NCI-H1694 treated with DMSO at 0.1 percent for 48 hours (cell line): ENCODE data around the gene WDR91.
"Not testable (repeated sequence)": the region's sequence is repeated elsewhere in the genome, so short reads cannot be mapped to it uniquely, and the experiment has no call there.

Source experiments
- DNase-seq: peaks from one replicate; lab custom pipeline; 2025; lab: John Stamatoyannopoulos, UW

Gene WDR91

GRCh38 chr7:135211179-135211945 is at the start of gene WDR91:
TSS of gene WDR91 (minus strand) at chr7:135211526. CDS start at chr7:135211502, 24 bp downstream.
- DNase-seq, result peak; percentile 84

GRCh38 chr7:135260470-135260869 is 49.1 kb upstream of the WDR91 start:
- no peak for DNase-seq

- DNase-seq, result no peak
Measured at GRCh38 chr7:135259702-135260101, 48.4 kb upstream of the WDR91 start.

- DNase-seq, result no peak
Measured at GRCh38 chr7:135258585-135258984, 47.3 kb upstream of the WDR91 start.

GRCh38 chr7:135257790-135258189 is 46.5 kb upstream of the WDR91 start:
- DNase-seq, result no peak

- peak; percentile 49 for DNase-seq
Measured at GRCh38 chr7:135253851-135254771, 42.8 kb upstream of the WDR91 start.

- no peak for DNase-seq
Measured at GRCh38 chr7:135251496-135252391, 40.4 kb upstream of the WDR91 start.

- DNase-seq, result no peak
Measured at GRCh38 chr7:135248546-135248945, 37.2 kb upstream of the WDR91 start.

GRCh38 chr7:135247746-135248471 is 36.6 kb upstream of the WDR91 start:
- no peak for DNase-seq

GRCh38 chr7:135246191-135246825 is 35.0 kb upstream of the WDR91 start:
- DNase-seq, result no peak

GRCh38 chr7:135245226-135246190 is 34.2 kb upstream of the WDR91 start:
- no peak for DNase-seq

GRCh38 chr7:135242096-135242684 is 30.9 kb upstream of the WDR91 start:
- no peak for DNase-seq

- no peak for DNase-seq
Measured at GRCh38 chr7:135240441-135240840, 29.1 kb upstream of the WDR91 start.

- no peak for DNase-seq
Measured at GRCh38 chr7:135239263-135239662, 27.9 kb upstream of the WDR91 start.

- no peak for DNase-seq
Measured at GRCh38 chr7:135238112-135238744, 26.9 kb upstream of the WDR91 start.

GRCh38 chr7:135236727-135237126 is 25.4 kb upstream of the WDR91 start:
- no peak for DNase-seq

- no peak for DNase-seq
Measured at GRCh38 chr7:135235841-135236240, 24.5 kb upstream of the WDR91 start.

- no peak for DNase-seq
Measured at GRCh38 chr7:135234727-135235126, 23.4 kb upstream of the WDR91 start.

GRCh38 chr7:135234095-135234494 is 22.8 kb upstream of the WDR91 start:
- not testable (repeated sequence) for DNase-seq
